HG02938 (cell line): ENCODE results near the gene ZGPAT.

Experiments
- ATAC-seq: cut with Tn5 transposase; IDR thresholded peaks from one replicate; pipeline ENCODE4 v1.9.1; 2021; ENCODE audit warnings: mild to moderate bottlenecking, moderate library complexity; ENCODE audit not compliant: unreplicated experiment

The ZGPAT gene

DNA sequence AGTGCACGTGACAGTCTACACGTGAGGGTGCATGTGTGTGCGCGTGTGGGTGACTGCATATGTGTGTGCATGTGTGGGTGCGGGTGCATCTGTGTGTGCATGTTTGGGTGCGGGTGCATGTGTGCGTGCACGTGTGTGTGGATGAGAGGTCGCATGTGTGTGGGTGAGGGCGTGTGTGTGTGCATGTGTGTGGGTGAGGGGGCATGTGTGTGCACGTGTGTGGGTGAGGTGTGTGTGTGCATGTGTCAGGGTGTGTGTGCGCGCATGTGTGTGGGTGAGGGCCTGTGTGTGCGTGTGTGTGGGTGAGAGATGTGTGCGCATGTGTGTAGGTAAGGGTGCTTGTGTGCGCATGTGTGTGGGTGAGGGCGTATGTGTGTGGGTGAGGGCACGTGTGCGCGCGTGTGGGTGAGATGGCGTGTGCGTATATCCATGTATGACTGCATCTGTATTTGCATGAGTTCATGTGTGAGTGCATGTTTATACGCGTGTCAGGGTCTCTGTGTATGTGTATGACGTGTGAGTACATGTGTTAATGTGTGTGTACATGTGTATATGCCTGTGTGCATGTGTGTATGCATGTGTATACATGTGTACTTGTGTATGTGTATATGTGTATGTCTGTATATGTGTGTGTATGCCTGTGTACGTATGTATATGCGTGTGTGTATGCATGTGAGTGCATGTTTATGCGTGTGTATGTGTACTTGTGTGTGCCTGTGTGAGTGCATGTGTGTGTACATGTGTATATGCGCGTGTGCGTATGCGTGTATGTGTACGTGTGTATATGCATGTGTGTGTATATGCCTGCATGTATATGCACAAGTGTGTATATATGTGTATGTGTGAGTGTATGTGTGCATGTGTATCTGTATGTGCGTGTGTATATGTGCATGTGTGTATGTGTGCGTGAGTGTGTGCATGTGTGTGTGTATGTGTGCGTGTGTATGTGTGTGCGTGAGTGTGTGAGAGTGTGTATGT is 24.6 kb downstream of the ZGPAT start:
- no peak for ATAC-seq

DNA sequence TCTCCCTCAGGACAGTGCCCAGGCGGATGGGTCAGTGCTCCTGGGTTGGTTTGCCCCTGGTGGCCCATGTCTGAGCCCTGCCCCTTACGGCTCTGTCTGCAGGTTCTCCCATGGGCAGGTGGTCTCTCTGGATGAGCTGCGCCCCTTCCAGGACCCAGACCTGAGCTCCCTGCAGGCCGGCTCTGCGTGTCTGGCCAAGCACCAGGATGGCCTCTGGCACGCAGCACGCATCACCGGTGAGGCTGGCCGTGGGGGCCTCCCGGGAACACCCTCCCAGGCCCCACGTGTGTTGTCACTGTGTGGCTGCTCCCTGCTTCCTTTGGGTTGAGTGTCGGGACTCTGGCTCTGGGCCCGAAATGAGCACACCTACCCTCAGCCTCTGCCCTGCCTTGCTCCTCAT is 25.3 kb downstream of the ZGPAT start:
- ATAC-seq = no peak

DNA sequence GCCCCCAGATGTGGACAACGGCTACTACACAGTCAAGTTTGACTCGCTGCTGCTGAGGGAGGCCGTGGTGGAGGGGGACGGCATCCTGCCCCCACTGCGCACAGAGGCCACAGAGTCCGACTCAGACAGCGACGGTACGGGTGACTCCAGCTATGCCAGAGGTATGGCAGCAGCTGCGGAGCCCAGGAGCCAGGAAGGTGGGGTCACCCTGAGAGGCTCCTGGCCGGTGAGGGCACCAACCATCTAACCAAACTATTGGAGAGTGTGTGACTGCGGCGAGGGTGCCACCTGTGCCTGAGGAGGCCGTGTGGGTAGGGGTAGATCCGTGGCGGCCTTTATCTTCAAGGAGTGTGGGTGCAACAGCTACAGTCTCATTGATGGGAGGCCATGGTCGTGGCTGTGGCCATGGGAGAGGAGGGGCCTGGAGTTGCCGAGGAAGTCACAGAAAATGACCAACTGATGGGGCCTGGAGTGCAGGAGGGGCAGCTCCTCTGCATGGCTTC is 25.8 kb downstream of the ZGPAT start:
- no peak for ATAC-seq

DNA sequence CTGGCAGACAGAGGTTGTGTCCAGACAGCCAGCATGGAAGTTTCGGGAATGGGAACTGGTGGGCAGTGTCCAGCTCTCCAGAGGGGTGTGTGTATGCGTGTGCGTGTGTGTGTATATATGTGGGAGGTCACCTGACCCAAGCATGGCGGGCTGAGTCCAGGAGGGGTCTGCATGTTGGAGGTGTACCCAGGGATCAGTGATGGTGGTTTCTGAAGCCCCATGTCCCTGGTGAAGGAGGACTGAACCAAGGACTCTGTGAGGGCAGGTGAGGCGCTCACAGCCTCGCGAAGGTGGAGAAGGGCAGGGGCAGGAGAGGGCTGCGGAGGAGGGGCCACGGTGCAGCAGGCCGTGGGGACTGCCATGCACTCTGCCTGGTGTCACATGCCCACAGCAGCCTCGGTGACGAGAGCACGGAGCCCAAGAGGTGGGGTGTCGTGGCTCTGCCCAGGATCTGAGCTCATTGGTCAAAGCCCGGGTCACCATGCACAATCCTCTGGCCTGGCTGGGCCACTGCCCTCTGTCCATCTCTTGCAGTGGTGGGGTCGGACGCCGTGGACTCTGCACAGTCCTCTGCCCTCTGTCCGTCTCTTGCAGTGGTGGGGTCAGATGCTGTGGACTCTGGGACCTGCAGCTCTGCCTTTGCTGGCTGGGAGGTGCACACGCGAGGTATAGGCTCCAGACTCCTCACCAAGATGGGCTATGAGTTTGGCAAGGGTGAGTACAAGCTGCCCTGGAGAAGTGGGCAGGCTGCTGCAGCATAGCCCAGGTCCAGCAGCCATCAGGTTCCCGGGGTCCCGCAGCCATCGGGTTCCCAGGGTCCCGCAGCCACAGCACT is 26.5 kb downstream of the ZGPAT start:
- no peak for ATAC-seq

DNA sequence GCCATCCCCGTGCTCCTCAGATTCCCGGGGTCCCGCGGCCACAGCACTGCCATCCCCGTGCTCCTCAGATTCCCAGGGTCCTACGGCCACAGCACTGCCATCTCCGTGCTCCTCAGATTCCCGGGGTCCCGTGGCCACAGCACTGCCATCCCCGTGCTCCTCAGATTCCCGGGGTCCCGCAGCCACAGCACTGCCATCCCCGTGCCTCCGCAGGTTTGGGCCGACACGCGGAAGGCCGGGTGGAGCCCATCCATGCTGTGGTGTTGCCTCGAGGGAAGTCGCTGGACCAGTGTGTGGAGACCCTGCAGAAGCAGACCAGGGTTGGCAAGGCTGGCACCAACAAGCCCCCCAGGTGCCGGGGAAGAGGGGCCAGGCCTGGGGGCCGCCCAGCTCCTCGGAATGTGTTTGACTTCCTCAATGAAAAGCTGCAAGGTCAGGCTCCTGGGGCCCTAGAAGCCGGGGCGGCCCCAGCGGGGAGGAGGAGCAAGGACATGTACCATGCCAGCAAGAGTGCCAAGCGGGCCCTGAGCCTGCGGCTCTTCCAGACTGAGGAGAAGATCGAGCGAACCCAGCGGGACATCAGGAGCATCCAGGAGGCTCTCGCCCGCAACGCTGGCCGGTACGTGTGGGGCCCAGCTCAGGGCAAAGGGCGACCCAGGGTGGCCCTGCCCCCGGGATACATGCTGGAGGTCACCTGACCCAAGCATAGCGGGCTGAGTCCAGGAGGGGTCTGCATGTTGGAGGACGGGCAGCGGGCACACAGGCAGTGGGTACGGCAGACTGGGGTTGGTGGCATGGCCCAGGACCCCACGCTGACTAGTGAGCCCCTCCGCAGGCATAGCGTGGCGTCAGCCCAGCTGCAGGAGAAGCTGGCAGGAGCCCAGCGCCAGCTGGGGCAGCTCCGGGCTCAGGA is 27.4 kb downstream of the ZGPAT start:
- ATAC-seq = no peak

DNA sequence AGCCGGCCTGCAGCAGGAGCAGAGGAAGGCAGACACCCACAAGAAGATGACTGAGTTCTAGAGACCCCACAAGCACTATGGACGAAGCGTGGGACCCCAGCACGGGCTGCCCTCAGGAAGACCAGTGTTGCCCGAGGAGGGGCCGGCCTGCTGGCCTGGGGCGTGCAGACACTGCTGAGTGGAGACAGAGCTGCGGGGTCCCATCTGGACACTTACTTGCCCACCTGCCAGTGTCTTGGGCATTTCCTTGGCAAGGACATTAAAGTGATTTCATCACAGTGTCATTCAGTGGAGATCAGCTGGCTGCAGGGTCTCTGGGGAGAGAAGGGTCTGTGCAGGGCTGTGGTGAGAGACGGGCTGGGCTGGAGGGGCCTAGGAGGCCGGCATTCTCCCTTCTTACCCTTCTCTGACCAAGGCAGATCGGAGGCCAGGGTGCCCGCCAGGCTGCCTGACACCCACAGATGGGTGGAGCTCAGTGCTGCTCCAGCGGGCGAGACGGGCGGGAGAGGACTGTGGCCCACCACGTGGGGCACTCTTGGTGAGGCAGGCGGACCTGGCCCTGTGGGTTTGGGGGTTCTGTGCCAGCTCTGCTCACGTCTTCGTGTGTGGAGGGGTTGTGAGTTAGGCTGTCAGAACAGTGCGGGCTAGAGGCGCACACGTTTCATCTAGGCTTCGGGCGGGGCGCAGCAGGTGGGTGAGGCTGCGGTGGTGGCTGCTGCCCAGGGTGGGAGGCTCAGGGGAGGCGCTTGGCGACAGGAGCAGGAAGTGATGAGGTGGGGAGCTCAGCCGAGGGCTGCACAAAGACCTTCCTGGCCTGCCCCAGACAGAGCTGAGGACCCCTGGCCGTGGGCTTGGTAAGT is 28.2 kb downstream of the ZGPAT start, which contains the start of gene LIME1:
LIME1 (plus strand) TSS at position 806 of the 860 bp plus-strand sequence. CDS start 886 bp downstream, outside the sequence.
- ATAC-seq = no peak

DNA sequence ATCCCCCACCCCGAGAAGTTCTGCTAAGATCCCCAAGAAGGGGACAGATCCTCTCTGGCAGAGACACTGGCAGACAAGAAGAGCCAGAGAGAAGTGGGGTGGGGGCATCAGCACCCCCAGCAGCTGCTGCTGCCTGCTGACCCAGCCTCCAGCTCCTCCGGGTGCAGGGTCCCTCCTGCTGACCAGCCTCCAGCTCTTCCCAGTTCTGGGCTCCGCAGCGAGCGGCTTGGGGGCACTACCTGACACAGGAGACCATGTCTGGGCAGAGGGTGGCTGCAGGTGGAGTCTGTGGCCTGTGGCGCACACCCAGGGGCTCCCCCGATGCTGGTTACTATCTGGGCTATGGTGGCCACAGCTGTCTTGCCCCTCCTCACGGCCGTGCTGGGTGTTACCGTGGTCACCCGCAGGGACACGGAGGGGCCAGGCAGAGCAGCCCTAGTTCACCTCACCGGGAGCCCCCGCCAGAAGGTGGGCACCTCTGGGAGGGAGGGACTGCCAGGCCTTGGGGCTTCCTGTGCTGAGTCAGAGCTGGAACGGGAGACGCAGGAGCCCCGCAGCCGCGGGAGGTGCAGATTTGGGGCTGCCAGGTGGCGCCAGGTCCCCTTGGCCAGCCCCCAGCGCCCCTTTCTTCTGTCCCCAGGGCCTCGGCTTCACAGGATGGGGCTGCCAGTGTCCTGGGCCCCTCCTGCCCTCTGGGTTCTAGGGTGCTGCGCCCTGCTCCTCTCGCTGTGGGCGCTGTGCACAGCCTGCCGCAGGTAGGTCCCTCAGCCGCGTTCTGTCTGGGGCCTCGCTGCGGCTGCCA is 29.3 kb downstream of the ZGPAT start:
- ATAC-seq = no peak

DNA sequence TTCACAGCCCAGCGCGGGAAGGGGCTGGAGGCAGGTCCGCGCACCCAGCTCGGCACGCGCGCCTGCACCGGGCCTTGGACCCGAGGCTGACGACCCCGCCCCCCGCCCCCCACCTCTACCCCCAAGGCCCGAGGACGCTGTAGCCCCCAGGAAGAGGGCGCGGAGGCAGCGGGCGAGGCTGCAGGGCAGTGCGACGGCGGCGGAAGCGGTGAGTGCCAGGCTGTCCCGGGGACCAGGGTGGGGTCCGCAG is 29.8 kb downstream of the ZGPAT start:
- ATAC-seq = no peak

DNA sequence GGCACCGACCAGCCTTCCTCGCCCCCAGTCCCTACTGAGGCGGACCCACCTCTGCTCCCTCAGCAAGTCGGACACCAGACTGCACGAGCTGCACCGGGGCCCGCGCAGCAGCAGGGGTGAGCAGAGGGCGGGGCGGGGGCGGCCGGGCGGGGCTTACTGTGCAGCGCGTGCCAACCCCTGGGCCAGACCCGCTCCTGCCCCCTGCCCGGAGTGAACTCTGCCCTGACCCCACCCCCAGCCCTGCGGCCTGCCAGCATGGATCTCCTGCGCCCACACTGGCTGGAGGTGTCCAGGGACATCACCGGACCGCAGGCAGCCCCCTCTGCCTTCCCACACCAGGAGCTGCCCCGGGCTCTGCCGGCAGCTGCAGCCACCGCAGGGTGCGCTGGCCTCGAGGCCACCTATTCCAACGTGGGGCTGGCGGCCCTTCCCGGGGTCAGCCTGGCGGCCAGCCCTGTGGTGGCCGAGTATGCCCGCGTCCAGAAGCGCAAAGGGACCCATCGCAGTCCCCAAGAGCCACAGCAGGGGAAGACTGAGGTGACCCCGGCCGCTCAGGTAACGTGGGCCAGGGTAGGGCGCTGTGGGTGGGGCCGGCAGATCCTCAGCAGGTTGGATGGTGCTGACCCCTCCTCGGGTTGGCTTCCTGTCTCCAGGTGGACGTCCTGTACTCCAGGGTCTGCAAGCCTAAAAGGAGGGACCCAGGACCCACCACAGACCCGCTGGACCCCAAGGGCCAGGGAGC is 30.3 kb downstream of the ZGPAT start:
- no peak for ATAC-seq

DNA sequence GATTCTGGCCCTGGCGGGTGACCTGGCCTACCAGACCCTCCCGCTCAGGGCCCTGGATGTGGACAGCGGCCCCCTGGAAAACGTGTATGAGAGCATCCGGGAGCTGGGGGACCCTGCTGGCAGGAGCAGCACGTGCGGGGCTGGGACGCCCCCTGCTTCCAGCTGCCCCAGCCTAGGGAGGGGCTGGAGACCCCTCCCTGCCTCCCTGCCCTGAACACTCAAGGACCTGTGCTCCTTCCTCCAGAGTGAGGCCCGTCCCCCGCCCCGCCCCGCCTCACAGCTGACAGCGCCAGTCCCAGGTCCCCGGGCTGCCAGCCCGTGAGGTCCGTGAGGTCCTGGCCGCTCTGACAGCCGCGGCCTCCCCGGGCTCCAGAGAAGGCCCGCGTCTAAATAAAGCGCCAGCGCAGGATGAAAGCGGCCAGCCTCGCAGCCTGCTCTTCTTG is 30.9 kb downstream of the ZGPAT start:
- ATAC-seq = no peak

DNA sequence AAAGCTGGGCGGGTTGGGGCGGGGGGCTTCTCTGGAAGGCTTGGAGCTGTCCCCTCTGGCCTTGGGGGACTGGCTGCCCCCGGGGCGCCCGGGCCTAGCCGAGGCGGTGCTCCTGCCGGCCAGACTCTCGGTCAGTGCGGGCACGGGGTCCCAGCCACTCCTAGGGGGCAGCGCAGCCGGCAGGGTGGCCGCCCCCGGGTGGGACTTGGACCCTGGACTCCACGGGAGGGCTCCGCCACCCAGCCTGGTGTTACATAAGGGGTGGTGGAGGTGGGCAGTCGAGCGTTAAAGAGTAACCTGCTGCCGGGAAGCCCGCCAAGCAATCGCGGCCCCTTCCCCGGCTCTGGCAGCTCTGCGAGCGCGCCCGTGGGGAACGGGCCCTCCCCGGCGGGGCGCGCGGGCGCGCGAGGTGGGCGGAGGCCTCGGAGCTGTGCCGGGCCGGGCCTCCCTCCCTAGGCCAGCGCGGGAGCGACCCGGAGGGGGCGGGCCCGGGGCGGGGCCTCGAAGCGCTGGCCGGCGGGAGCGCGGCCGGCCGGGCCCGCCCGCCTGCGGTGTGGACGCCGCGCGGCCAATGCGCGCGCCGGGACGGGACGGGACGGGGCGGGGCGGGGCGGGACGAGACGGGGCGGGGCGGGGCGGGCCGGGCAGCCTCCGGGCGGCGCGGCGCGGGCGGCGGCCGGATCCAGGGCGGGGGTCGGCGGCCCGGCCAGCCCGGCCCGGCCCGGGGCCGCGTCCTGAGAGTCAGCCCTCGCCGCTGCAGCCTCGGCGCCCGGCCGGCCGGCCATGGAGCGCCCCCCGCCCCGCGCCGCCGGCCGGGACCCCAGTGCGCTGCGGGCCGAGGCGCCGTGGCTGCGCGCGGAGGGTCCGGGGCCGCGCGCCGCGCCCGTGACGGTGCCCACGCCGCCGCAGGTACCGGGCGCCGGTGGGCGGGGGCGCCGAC is 31.6 kb downstream of the ZGPAT start, which contains the start of gene SLC2A4RG:
SLC2A4RG (plus strand) TSS at position 647 of the 940 bp plus-strand sequence; CDS start at position 784, 137 bp downstream.
- no peak for ATAC-seq

DNA sequence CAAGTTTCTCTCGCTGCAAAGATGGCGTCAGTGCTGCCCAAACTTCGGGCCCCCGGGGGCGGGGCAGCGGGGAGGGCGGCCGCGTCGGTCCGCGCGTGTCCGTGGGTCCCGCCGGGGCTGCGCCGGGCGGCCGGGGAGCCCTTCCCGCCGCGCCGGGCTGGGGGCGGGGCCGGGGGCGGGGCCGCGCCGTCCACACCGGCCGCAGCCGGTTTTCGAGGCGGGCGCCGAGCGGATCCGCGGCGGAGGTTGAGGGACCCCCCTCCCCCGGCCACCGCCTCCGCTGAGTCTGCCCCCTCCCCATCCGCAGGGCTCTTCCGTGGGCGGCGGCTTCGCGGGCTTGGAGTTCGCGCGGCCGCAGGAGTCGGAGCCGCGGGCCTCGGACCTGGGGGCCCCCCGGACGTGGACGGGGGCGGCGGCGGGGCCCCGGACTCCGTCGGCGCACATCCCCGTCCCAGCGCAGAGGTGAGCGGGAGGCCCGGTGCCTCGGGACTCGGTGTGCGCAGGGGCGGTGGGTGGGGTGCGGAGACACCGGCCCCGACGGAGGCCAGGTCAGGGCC is 32.3 kb downstream of the ZGPAT start:
- no peak for ATAC-seq

DNA sequence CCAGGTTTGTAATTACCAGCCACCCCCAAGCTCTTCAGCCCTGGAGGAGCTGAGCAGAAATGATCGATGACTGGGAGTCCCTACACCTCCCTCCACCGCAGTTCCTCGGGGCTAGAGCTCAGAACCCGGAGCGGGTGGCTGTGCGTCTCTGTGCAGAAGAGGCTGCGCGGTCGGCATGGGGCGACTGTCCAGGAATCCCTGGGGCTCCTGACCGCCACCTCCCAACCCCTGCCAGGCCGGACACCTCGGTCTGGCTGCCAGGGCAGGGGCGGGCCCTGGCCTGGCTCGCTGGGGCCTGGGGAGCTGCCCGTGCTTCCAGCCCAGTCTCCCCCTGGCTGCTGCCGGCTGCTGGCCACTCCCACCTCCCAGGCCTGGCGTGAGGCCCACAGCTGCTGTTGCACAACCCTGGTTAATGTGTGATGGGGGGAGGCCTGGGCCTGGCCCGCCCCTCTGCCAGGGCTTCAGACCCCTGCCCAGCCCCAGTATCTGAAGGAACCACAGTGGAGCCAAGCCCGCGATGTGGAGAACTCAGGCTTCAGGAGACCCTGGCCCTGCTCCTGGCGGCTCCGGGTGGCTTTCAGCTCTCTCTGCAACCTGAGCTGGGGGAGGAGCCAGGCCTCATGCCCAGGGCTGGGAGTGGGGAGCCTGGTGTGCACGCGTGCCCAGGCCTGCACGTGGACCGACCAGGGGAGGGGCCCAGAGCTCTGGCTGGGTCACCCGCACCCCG is 33.0 kb downstream of the ZGPAT start:
- ATAC-seq = no peak

DNA sequence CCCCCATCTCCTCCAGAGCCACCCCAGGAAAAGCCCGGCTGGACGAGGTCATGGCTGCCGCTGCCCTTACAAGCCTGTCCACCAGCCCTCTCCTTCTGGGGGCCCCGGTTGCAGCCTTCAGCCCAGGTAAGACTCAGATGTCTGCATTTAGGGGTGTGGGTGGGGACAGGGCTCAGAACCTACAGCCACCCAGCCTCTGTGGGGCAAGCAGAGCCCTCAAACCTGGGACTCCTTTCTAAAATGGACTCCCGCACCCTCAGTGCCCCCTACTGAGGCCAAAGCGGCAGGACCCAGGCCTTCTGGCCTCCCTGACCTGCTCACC is 33.5 kb downstream of the ZGPAT start:
- no peak for ATAC-seq

DNA sequence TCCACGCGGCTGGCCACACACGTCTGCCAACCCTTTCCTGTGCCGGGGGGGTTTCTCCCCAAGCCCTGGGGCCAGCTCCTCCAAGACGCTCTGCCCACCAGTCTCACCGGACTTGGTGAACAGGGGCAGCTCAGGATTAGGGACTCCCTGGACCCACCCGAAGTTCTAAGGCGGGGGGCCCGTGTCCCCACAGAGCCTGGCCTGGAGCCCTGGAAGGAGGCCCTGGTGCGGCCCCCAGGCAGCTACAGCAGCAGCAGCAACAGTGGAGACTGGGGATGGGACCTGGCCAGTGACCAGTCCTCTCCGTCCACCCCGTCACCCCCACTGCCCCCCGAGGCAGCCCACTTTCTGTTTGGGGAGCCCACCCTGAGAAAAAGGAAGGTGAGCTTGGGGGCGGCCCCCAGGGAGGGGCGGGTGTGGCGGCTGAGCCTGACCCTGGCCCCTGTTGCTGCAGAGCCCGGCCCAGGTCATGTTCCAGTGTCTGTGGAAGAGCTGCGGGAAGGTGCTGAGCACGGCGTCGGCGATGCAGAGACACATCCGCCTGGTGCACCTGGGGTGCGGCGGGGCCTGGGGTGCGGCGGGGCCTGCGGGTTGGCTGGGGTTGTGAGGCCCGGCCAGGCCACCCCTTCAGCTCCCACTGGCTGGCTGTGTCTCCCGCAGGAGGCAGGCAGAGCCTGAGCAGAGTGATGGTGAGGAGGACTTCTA is 34.0 kb downstream of the ZGPAT start:
- no peak for ATAC-seq
